Stimulated activated CD4-positive, alpha-beta T cell treated with anti-CD3 and anti-CD28 coated beads, Interleukin-15, amount 100 ng/mL, for 1 hour (primary cell): ENCODE results near the gene GAK.
"Not testable (repeated sequence)": the region's sequence is repeated elsewhere in the genome, so short reads cannot be mapped to it uniquely, and the experiment has no call there.

Experiments used
- DNase-seq, 2 donors: peaks; one replicate each; pipeline ENCODE4 v3.0.0-alpha.2; 2020; ENCODE audit warnings: low read depth in 1 of 2, low spot score in 1 of 2

Gene GAK

DNA sequence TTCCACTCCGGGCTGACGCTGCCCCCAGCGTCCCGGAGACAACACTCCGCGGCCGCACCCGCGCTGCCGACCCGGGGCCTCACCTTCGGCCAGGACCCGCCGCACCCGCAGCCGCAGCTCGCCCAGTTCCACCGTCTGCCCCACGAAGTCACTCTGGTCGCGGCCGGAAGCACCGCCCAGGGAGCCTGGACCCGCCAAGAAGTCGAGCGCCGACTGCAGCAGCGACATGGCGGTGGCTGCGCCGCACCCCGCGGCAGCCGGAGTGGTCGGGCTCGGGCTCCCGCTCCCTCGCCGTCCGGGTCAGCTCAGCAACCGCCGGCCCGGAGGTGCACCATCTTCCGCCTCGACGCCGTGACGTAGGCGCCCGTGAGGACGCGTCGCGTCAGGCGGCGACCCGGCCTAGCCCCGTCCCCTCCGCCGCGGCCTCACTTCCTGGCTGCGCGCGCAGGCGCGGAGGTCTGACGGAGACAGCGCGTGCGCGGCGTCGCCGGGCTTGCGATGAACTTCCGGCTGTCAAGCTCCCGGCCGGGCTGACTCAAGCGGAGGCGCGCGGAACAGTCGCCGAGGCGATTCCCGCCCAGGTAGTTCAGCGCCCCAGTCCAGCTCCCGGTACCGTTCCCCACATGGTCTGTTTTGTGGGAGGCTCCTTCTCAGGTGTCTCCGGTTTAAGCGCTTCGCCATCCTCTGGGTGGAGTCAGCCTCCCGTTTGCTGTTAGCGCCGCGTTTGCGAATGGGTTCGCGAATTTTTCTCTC lies at the start of gene GAK, which contains the start of gene TMEM175:
Gene GAK, minus strand, starts transcription at position 357 of the 753 bp plus-strand sequence. Its CDS starts 129 bp downstream, at position 228.
Gene TMEM175, plus strand, starts transcription at position 501 of the 753 bp plus-strand sequence. CDS start 15,280 bp downstream, outside the sequence.
- peak; percentile 94 to 97 for DNase-seq

GRCh38 chr4:978957-979701 lies 47.0 kb upstream of the GAK start:
- no peak for DNase-seq

DNA sequence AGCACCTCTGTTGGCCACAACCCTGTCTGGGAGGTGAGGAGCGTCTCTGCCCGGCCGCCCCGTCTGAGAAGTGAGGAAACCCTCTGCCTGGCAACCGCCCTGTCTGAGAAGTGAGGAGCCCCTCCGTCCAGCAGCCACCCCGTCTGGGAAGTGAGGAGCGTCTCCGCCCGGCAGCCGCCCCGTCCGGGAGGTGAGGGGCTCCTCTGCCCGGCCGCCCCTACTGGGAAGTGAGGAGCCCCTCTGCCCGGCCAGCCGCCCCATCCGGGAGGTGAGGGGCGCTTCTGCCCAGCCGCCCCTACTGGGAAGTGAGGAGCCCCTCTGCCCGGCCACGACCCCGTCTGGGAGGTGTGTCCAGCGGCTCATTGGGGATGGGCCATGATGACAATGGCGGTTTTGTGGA lies 43.9 kb upstream of the GAK start:
- not testable (repeated sequence) for DNase-seq

GRCh38 chr4:974668-975067 lies 42.6 kb upstream of the GAK start:
- no peak for DNase-seq

DNA sequence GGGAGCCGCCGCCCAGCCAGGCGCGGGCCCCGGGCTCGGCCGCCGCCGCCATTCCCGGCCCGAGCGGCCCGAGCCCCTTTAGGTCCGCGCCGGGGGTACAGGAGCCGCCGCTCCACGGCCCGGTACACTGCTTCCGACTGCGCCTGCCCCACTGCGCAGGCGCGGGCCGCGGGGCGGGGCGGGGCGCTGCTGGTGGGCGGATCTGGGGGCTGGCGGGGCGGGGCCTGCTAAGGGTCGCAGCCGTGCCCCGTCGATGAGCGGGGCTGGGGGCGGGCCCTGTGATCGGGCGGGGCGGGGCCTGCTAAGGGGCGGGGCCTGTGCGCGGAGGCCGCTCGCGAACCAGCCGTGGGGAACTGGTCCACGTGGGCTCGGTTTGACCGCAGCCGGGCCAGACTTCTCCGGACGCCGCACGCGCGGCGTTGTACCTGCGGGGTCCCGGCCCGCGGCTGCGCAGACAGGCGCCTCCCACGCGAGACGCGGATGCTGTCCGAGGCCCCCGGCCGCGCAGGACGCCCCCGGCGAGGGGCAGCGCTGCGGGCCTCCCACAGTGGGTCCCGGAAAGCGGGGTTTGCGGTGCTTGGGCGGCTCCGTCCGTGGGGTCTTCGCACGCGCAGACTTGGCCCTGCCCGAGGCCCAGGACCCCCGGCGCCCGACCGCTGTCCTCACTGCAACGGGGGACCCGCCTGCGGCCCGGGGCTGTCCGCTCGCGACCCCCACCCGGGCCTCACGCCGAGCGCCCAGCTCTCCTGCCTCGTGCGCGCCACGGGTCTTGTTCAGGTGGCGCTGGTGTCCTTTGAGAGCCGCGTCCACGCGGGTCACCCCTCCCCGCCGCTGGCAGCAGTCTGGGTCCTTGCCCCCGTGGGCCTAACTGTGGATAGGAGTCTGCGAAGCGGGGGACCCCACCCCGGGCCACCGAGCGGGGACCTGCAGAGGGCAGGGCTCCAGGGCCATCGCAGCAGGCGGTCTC lies 41.6 kb upstream of the GAK start, which contains the start of gene DGKQ:
Gene DGKQ, minus strand, starts transcription at position 139 of the 967 bp plus-strand sequence. Its CDS starts 87 bp downstream, at position 52.
- peak; percentile 84 to 85 for DNase-seq

GRCh38 chr4:972651-973424 lies 40.7 kb upstream of the GAK start:
- peak; percentile 35 to 44 for DNase-seq

GRCh38 chr4:971666-972500 lies 39.8 kb upstream of the GAK start:
- DNase-seq, result no peak

GRCh38 chr4:970854-971520 lies 38.9 kb upstream of the GAK start:
- no peak for DNase-seq

- DNase-seq, result no peak
Measured at GRCh38 chr4:970046-970745, 38.1 kb upstream of the GAK start.

DNA sequence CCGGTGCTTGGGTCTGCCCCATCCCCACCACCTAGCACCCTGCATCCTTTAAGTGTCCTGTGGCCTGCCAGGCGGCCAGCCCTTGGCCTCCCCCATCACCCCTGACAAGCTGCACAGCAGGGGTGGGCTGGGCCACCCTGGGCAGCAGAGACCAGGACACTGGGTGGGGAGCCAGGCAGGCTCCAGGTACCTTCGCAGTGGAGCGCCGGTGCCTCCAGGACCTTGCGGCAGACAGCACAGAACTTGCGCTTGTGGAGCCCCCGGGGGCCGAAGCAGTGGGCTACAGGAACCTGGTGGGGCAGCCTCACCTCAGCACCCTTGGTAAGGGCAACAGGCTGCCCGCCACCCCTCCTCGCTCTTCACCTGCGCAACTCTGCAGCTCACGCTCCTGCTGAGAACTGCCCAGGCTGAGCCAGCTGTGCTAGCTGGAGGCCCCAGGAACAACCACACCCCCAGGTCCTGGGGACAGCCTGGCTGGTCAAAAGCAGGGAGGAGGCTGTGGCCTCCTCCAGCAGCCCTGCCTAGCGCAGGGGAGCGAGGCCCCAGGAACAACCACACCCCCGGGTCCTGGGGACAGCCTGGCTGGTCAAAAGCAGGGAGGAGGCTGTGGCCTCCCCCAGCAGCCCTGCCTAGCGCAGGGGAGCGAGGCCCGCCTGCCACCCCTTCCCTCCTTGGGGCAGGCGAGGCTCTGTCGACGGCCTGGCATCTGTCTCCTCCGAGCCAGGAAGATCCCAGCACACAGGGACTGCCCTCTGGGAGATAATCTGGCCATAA lies 36.7 kb upstream of the GAK start:
- DNase-seq, result no peak

- DNase-seq, result no peak
Measured at GRCh38 chr4:968221-968620, 36.1 kb upstream of the GAK start.

DNA sequence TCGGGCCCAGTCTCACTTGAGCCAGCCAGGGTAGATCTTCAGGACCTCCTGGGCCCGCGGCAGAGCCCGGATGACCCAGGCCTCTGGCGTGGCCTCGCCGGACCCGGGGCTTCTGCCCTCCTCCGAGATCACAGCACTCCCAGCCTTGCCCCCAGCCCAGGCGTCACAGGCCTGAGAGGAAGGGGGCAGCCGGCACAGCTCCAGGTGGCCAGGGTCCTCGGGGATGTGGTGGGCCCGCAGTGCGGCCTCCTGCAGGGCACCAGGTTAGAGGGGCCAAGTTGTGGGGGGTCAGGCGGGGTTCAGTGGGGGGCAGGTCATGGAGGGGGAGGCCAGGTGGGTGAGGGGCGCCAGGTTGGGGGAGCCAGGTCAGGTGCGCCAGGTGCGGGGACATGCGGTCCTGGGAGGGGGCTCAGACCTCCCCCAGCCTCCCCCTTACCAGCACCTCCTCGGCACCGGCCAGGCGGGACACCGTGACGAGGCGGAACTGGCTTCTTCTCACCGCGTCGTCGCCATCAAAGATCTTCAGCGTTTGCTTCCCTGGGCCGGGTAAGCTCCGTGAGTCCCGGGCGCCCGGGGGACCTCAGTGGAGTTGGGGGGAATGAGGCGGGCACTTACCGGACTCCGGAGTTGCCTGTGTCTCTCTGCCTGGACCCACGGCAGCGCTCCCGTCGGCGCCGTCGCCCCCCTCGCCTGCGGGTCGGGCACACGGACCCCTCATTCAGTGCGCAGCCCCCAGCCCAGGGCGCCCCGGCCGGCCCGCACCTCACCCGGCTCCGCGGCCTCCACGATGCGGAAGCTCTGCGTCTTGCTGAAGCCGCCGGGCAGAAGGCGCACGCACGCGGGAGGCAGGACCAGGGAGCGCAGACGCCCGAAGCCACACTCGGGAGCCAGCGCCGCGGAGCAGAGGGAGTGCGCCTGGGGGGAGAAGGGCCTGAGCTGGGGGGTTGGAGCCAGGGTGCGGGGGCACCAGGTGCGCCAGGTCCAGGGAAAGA lies 35.3 kb upstream of the GAK start:
- DNase-seq, result no peak

GRCh38 chr4:966266-967112 lies 34.4 kb upstream of the GAK start:
- DNase-seq, result no peak

GRCh38 chr4:965766-966134 lies 33.6 kb upstream of the GAK start:
- DNase-seq, result no peak

DNA sequence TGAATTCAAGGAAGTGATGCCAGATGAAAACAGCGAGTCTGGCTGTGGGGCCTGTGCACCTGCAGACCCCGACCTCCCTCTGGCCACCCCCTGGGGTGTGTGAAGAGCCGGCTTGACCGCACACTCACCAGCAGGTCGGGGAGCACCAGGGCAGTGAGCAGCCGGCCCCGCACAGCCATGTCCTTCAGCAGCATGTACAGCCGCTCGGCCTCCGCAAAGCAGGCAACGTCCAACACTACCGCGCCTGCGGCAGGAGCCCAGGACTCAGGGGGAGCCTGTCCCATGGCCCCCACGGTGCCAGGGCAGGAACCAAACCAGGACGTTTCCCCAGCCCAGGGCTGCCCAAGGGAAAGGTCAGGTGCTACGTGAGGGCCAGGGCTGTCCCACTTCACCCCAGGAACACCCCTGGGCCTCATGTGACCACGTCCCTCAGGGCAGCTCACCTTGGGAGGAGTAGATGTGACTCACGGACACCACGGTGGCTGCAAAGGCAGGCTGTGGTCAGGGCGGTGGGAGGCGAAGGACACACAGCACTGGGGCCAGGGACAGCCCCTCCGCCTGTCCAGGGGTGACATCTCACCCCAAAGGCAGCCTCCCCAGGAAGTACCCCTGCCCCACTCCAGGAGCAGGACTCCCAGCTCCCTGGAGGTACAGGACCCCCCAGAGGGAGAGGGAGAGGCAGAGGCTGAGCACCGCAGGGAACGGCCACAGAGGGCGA lies 33.1 kb upstream of the GAK start:
- DNase-seq, result no peak
